GM12892 (cell line): Measurements from ENCODE around the gene TNFRSF6B.

ENCODE experiments used
- POLR2A ChIP-seq: IDR thresholded peaks from 2 replicates; pipeline ENCODE4 v1.6.1; 2011; ENCODE audit warnings: low read depth, low read length, control low read depth
- TAF1 ChIP-seq: IDR thresholded peaks from 2 replicates; pipeline ENCODE4 v1.6.1; 2011; ENCODE audit warnings: low read depth, mild to moderate bottlenecking, control low read depth, low read length, borderline replicate concordance

GRCh38 chr20:63700199-63701050, 4.0 kb downstream of the TNFRSF6B start:
- no peak; the same call in 1 of the 2 replicates for TF ChIP-seq POLR2A
- no peak for TF ChIP-seq TAF1
